Myocyte (in vitro differentiated cells): ENCODE measurements around the gene A4GNT. TPM values are rescaled to one million over a fixed set of nuclear protein-coding genes. Genes with fewer than 3 reads are reported as not detected.
"Not testable (repeated sequence)": the region's sequence is repeated elsewhere in the genome, so short reads cannot be mapped to it uniquely, and the experiment has no call there.

Experiments
- DNase-seq: peaks from one replicate; pipeline ENCODE4 v3.0.0-alpha.2; 2012; ENCODE audit warnings: low read depth
- total RNA-seq: library from RNA; depleted of rRNA; stranded (reverse); fragments of >200 nt; gene quantifications from 2 replicates; pipeline ENCODE4 v1.2.3, GENCODE V29; 2014

The A4GNT gene
- total RNA-seq, 1 donor from 2014 or later = not detected

DNA sequence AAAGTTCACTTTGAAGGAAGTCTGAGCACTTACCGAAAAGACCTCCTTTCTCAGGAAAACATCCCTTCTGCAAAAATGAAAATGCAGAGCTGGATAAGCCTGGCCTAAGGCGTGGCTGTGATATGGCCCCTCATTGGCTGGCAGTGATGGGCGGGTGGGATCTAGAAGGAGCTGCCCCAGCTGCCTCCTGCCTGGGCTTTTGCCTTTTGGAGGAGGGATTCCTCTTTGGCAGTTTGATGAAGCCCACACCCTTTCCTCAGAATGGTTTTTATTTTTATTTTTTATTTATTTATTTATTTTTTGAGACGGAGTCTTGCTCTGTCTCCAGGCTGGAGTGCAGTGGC is 12.8 kb downstream of the A4GNT start:
- no peak for DNase-seq

GRCh38 chr3:138118612-138119422 is 13.4 kb downstream of the A4GNT start:
- DNase-seq = peak; percentile 81

DNA sequence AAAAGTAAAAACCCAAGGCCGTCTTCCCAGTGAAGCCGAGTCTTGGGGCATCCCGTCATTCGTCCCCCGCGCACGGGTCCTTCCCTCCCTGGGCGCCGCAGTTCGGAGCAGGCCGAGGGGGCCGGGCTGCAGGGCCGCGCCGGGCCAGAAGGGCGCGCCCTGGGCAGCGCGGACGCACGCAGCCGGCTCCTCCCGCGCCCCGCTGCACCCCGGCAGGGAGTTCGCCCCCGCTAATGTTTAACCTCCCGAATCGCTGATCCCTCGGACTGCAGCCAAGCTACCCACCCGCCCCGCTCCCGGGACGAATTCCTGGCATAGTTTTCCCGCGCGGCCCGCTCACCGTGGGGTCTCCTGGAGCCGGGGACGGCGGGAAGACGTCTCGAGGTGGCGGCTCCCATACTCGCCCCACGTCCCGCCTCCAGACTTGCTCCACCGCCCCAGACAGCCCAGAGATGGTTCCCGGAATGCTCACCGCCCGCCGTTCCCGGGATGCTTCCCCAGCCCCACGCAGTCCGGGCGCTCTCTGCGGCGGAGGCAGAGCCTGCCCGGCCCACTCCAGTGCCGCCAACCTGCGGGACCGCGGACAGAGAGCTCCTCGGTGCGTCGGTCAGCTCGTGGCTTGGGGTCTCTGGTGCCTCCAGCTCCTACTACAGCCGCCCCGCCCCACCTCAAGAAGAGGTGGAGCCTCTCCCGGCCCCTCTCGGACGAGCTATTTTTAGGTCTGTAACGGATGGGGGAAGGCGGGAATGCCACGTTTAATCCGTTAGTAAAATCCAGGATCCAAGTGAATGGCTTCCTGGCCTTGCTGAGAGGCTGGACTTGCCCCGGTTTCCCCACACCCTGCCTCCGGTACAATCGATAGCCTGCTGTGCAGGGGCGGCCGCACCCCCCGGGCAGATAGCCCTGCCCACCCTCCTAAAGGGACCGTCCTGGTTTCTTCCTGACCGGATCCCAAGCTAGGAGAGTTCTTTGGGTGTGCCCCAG is 16.9 kb downstream of the A4GNT start, which contains the start of gene DZIP1L:
Gene DZIP1L, minus strand, starts transcription at position 621 of the 984 bp plus-strand sequence. CDS start 11,637 bp downstream, outside the sequence.
- peak; percentile 80 for DNase-seq

DNA sequence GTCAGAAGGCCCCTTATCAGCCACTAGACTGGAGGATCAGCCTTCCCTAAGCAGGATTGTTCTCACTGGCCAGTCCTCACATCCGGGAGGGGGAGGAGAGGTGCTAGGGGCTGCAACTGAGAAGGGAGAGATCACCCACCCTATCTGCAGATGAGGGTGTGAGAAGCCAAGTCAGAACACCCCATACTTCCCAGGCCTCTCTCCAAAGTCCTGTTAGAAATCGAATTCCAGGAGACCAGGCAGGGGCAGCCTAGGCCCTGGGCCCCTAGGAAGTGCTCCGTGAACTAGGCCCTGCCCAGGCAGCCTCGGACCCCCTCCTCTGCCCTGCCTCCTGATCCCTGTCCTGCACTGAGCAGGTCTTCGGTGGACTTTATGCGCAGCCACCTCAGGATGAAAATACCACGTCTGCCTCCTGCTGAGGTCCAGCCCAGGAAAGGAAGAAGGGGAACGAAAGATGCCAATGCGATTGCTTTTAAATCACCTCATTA is 17.7 kb downstream of the A4GNT start:
- DNase-seq = peak; percentile 28

- DNase-seq = no peak
These were observed 18.9 kb downstream of the A4GNT start for GRCh38 chr3:138113326-138113725.

DNA sequence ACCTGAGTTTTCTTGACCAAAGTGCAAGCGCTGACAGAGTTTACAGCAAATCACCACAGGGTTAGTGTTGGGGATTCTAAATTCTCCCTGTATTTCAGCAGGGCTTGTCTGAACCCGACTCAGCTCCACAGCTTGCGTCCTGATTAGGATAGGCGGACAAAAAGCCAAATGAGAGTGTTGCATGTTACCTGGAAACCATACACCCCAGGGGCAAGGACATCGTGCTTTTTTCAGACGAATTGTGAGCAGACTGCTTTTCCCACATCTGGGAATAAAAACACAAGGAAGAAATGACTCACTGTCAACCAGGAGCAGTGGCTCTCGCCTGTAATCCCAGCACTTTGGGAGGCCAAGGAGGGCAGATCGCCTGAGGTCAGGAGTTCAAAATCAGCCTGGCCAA is 19.8 kb downstream of the A4GNT start:
- DNase-seq = no peak

DNA sequence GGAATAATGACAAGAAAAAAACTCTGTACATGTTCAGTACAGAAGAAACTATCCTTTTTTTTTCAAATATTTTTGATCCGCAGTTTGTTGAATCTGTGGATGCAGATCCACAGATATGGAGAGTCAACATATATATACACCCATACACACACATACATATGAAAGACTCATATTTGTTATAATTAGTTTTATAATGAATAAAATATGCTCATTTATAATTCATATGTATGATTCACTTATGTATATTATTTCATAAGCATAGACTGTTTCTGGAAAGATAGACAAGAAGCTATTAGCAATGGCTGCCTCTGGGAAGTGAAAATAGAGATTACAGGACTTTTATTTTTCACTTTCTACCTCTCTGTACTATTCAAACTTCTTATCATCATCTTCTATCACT is 26.6 kb downstream of the A4GNT start:
- no peak for DNase-seq

DNA sequence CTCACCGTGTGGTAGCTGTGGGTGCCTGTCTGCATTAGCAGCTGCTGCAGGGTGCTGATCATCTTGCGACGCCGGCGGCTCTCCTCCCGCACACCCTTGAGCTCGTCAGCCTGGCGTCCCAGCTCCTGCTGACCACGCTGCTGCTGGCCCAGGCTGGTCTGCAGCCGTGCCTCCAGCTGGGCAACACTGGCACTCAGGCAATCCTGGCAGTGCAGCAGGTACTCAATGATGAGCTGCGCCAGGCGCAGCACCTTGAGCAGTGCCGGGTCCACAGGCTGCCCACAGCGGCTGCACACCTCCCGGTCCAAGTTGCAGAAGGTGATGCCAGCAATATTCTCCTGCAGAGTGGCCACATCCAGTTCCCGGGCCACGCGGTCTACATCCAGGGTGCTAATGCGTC is 28.7 kb downstream of the A4GNT start:
- DNase-seq = peak; percentile 34

DNA sequence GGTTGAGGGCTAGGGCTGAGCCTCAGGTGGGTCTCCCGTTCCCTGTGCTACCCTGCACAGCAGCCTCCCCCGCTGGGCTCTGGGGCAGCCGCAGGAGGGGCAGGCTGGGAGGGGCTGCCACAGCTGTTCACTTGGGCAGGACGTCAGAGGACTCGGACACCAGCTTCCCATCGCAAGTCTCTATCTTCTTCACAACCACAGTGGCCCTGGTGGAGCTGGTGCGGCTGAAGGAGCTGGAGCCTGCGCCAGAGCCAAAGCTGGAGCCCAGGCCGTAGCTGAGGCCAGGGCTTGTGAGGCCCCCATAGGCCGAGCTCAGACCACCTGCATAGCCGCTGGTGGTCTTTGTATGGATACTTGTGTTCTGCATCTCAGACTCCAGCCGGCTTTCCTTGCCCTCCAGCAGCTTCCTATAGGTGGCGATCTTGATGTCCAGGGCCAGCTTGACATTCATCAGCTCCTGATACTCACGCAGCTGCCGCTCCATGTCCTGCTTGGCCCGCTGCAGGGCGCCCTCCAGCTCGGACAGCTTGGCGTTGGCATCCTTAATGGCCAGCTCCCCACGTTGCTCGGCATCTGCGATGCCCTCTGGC is 30.7 kb downstream of the A4GNT start:
- not testable (repeated sequence) for DNase-seq

GRCh38 chr3:138099417-138099816 is 32.8 kb downstream of the A4GNT start:
- DNase-seq = no peak

- DNase-seq = no peak
These were observed 34.7 kb downstream of the A4GNT start for GRCh38 chr3:138097192-138098172.

DNA sequence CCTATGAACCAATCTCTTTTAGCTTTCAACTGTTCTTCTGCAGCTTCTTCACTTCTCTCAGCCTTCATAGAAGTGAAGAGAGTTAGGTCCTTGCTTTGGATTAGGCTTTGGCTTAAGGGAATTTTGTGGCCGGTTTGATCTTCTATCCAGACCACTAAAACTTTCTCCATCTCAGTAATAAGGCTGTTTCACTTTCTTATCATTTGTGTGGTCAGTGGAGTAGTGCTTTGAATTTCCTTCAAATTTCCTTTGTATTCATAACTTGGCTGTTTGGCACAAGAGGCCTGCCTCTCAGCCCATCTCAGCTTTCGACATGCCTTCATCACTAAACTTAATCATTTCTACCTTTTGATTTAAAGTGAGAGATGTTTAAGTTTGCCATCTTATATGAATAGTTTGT is 38.5 kb downstream of the A4GNT start:
- DNase-seq = no peak

DNA sequence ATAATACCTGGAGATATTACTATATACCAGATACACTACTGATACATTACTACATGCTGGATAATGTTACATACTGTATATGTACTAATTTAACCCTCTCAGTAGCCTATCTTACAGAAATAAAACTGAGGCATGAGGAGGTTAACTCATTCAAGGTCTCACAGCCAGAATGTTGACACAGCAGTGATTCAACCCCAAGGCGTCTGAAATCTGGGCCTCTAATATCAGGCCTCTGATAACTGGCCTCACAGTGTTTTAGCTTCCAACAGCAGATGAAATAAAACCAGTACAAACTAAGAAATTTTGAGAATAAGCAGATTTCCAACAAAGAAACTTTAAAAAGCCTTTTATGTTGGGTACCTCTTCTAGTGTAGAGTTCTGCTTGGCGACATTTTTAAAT is 40.2 kb downstream of the A4GNT start:
- no peak for DNase-seq

GRCh38 chr3:138089091-138089490 is 43.1 kb downstream of the A4GNT start:
- no peak for DNase-seq

DNA sequence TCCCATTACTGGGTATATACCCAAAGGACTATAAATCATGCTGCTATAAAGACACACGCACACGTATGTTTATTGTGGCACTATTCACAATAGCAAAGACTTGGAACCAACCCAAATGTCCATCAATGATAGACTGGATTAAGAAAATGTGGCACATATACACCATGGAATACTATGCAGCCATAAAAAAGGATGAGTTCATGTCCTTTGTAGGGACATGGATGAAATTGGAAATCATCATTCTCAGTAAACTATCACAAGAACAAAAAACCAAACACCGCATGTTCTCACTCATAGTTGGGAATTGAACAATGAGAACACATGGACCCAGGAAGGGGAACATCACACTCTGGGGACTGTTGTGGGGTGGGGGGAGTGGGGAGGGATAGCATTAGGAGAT is 46.4 kb downstream of the A4GNT start:
- not testable (repeated sequence) for DNase-seq

DNA sequence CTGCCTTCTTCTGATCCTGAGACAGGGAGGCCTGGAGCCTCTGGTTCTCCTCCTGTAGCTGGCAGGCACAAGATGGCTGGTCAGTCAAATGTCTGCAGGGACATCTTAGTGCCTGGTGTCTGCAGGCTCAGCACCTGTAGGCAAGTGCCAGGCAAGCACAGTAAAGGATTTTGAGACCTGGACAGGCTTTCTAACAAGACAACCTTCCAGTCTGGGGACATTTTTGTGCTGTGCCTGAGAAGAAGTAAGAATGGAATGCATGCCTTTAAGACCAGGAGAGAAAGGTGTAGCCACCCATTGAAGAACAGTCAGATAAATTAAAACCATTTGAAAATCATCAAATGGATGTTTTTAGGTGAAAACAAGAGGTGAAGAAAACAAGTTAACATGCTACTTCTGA is 48.0 kb downstream of the A4GNT start:
- no peak for DNase-seq

GRCh38 chr3:138082992-138083386 is 49.2 kb downstream of the A4GNT start:
- DNase-seq = no peak

GRCh38 chr3:138082085-138082991 is 49.9 kb downstream of the A4GNT start:
- peak; percentile 78 for DNase-seq

GRCh38 chr3:138081371-138082084 is 50.7 kb downstream of the A4GNT start:
- no peak for DNase-seq
